HG03066 (cell line): Measurements from ENCODE around the gene ARHGAP26.

ENCODE experiments used
- ATAC-seq: cut with Tn5 transposase; IDR thresholded peaks from one replicate; pipeline ENCODE4 v1.9.1; 2021; ENCODE audit warnings: low read depth; ENCODE audit not compliant: unreplicated experiment

ARHGAP26 gene

GRCh38 chr5:143166661-143167420 is 396.7 kb downstream of the ARHGAP26 start:
- peak; percentile 56 for ATAC-seq

DNA sequence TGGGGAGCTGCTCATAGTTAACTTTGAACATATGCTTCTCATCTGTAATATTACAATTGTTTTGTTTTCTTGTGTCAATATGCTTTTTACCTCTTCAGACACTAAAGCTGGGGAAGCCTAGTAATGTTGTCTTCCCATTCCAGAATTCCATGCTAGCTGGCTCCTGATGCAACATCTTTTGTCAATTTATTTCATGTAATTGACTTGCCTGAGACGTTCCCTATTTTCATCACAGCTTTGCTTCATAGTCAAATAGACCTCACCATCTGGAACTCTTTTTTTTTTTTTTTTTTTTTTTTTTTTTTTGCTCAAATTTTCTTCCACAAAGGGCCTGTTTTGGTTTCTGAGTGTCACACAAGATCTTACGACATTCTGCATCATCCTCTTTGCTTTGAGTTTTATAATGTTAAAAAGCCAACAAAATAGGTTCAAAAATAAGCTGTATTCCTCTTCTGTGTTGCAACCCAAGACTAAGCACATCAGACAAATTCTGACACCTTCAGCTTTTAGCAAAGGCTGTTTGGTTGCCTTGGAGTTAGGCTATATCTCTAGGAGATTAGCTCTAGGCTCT is 398.1 kb downstream of the ARHGAP26 start:
- ATAC-seq: no peak

GRCh38 chr5:143168921-143169810 is 399.0 kb downstream of the ARHGAP26 start:
- no peak for ATAC-seq

DNA sequence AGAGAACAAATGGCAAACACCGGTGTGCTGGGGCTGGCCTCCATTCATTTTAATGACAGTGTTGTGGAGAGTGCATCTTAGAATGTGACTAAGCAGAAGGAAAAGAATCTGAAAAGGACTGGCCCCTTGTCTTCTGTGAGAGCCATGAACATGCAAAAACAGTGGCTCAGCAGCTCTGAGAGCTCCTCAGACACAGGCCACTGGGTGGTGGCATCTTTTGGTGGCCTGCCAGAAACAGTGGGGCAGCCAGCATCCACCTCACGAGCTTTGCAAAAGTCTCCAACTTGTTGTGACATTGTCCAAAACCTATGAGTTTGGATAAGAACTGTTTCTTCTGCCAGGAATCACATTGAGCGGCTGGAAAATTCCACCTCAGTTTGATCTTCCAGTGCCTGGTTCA is 399.9 kb downstream of the ARHGAP26 start:
- ATAC-seq: no peak

DNA sequence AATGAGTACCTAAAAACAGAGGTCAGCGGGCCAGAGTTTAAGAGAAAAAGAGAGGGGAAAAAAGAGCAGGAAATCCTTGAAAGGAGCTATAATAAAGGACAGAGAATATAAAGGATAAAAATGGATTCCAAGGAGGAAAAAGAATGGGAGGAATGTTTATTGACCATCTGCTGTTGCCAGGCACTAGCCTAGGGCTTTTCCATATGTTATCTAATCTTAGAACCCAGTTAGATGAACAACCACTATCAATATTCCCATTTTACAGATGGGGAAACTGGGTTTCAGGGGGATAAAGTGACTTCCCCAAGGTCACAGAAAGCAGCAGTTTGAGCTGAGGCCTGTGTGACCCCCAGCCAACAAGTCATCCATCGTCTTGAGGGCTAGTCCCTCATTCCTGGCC is 400.8 kb downstream of the ARHGAP26 start:
- no peak for ATAC-seq

DNA sequence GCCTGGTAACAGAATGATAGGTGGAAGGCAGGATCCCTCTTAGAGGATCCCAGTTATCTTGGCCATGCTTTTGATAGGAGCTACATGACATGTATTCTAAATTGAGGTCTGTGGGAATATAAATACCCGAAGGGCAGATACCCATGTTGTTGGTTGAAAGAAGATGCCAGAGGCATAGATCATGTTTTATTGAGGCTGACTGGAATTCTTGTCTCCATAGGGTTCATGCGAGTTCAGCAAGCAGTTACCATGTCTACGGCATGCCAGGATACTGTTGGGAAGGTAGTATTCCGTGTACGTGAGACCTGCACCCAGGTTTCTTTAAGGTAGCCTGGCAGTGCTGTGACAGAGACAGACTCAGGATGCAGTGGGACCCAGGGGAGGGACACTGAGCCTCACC is 402.6 kb downstream of the ARHGAP26 start:
- no peak for ATAC-seq

DNA sequence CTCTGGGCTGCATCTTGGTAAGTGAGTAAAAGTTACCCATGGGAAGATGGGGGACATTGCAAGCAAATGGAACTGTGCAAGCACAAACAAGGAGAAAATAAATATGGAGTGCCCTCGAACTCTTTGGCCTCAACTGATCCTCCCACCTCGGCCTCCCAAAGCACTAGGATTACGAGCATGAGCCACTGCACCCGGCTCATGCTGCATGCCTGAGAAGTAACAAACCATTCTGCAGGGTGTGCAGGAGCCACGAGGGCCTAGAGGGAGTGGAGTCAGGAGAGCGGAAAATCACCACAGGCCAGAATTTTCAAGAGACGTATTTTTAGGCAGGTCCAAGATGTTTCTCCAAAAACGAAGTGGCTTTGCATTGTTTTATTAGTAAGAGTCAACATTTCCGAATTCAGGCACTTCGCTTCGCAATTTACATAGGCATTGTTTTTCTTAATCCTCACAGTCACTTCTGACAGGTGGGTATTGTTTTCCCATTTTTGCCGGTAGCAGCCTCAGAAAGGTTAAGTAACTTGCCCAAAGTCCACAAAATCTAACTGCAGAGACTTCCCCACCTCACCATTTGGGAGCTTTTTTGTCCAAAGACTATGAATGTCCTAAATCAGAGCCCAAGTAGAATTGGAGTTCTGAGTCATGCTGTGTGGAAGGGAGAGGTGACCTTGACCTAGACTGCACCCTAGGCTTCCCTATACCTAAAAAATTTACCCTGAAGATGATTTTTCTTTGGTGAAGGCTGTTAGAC is 403.1 kb downstream of the ARHGAP26 start:
- ATAC-seq: no peak

DNA sequence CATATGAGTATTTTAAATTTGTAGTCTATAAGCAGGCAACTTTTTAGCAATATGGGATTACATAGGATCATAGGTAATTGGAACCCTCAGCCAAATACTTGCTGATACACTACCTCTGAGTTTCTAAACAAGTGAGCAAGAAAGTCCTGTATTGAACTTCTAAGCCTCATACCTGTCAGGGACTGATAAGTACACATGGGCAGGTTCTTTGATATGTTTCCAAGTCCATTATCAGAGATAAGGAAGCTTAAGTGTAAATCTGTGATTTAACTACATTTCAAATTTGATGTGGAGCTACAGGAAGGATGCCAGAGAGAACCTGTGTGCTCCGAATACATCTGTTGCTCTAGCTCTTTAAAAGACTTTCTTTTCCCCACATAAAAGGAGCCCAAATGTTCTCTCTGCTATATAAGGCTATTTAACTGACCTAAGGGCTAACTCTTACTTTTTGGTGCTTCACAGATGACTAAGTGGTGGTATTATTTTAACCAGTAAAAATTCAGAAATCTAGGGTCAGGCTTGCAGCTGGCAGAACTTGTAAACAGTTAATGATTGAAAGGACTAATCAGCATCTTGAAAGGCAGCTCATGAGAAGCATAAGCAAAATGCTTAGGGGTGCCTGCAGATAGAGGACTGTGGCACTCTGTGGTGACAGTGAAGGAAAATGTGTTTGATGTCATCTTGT is 404.7 kb downstream of the ARHGAP26 start:
- peak; percentile 93 for ATAC-seq

DNA sequence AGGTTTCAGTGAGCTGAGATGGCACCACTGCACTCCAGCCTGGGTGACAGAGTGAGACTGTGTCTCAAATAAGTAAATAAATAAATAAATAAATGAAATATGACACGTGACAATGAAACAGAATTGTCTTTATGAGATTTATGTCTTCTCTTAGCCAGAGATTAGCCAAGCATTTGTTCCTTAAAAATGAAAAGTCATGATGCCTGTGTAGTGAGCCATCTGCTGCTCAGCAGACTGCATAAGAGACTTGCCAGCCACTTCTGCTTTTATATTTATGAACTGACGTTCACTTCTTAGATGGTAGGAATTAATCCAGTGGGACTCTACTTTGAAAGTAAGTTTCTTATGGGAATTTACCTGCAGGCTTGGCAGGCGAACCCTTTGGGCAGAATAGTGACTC is 405.9 kb downstream of the ARHGAP26 start:
- no peak for ATAC-seq

GRCh38 chr5:143177263-143177983 is 407.2 kb downstream of the ARHGAP26 start:
- ATAC-seq: no peak

GRCh38 chr5:143179126-143179740 is 409.1 kb downstream of the ARHGAP26 start:
- ATAC-seq: no peak

- ATAC-seq: no peak
Measured at GRCh38 chr5:143180751-143181150, 410.6 kb downstream of the ARHGAP26 start.

- ATAC-seq: no peak
Measured at GRCh38 chr5:143181173-143181572, 411.0 kb downstream of the ARHGAP26 start.

GRCh38 chr5:143182106-143182505 is 411.9 kb downstream of the ARHGAP26 start:
- no peak for ATAC-seq

DNA sequence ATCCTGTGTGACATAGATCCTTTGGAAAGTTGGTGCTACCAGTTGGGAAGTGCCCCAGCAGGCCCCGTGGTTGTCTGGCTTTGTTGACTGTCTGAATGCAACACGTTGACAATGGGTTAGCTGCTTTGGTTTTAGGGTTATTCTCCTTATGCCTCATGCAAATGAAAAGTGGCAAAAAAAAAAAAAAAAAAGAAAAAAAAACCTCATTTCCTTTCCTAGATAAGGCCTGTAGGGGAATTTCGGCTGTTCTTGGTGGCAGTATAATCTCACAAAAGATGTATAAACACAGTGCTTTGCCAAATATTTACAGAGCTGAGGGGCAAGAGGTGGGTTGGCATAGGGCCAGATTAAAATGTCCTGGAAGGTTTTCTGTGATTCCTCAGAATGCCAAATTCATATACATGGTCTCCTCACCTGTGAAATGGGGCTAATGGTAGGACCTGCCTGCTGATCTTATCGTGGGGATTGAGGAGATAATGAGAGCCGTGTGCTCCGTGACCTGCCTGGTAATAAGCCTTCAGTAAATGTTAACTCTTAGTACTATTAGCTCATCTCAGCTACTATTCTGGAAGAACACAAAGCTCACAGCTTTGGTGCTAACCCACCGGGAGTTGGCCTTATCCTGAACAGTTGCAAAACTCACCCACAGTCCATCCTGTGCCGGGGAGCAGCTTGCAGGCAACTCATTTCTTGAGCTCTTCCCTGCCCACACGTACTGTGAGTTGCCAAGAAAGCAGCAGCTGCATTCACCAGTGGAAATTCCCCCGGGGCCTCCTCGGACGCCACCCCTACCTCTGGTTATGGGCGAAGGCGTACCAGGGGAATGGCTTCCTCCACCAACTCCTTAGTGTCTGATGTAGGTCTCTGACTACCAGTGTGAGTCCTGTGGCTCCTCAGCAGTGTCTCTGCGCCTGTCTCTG is 413.0 kb downstream of the ARHGAP26 start:
- ATAC-seq: peak; percentile 74

- ATAC-seq: no peak
Measured at GRCh38 chr5:143183989-143184388, 413.8 kb downstream of the ARHGAP26 start.

- ATAC-seq: no peak
Measured at GRCh38 chr5:143186623-143187022, 416.4 kb downstream of the ARHGAP26 start.

DNA sequence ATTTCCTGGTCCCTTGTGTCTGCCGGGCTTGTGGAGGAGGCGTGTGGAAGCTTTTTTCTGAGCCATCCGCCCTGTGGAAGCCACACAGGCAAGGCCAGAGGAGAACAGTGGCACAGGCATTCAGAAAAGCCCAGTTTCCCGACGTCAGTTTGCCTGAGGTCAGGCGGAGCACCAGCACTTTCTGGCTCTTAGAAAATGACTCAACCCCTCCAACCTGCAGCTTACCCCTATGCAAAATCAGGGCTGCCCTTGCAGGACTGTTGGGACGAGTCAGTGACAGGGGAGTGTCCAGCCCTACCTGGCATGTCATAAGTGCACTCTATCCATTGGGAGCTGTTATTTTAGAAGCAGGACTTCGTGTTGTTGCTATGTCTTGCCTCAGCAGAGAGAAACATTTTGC is 417.3 kb downstream of the ARHGAP26 start:
- no peak for ATAC-seq
